NCI-H82 treated with DMSO at 0.1 percent for 48 hours (cell line): ENCODE measurements around the gene RHOU.
"Not testable (repeated sequence)": the region's sequence is repeated elsewhere in the genome, so short reads cannot be mapped to it uniquely, and the experiment has no call there.

Source experiments
- DNase-seq: peaks from one replicate; lab custom pipeline; 2025; ENCODE audit not compliant: unreplicated experiment; lab: John Stamatoyannopoulos, UW

RHOU gene

GRCh38 chr1:228734881-228735801, at the start of gene RHOU:
TSS of gene RHOU (plus strand) at chr1:228735479. CDS start at chr1:228735743, 264 bp downstream.
- peak; percentile 61 for DNase-seq

DNA sequence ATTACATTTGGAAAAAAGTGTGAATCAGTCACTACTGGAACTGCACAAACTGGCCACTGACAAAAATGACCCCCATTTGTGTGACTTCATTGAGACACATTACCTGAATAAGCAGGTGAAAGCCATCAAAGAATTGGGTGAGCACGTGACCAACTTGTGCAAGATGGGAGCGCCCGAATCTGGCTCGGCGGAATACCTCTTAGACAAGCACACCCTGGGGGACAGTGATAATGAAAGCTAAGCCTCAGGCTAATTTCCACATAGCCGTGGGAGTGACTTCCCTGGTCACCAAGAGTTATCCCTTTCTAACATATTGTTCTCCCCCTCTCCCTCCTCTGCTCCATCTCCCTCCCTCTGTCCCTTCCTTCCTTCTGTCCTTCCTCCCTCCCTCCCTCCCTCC, 47.7 kb upstream of the RHOU start:
- no peak for DNase-seq

- DNase-seq = no peak
Observed at GRCh38 chr1:228689255-228689654, 46.0 kb upstream of the RHOU start.

DNA sequence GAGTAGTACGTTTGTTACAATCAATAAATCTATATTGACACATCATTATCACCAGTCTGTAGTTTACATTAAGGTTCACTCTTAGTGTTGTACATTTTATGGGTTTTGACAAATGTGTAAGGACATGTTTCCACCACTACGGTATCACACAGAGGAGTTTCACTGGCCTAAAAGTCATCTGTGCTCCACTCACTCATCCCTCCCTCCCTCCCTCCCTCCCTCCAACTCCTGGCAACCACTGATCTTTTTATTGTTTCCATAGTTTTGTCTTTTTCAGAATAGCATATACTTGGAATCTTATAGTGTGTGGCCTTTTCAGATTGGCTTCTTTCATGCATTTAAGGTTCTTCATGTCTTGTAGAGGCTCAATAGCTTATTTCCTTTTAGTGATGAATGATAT, 44.1 kb upstream of the RHOU start:
- no peak for DNase-seq

DNA sequence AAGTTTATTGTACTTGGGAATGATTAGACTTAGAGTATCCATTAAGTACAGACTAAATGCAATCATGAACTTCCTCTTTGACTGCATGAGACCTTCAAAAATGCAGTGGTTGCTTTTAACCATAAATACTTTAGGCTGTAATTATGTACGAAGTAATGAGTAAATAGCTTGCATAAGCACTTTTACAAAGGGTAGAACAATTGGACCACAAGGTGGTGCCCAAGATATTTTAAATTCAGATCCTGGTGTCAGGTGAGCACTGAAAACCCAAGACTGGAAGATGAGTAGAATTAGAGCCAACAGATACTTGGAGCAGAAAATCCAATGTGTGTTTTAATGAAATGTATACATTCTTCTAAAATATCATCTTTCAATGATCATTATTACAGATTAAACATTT, 43.4 kb upstream of the RHOU start:
- peak; percentile 49 for DNase-seq

- DNase-seq = not testable (repeated sequence)
Observed at GRCh38 chr1:228694447-228694846, 40.8 kb upstream of the RHOU start.

DNA sequence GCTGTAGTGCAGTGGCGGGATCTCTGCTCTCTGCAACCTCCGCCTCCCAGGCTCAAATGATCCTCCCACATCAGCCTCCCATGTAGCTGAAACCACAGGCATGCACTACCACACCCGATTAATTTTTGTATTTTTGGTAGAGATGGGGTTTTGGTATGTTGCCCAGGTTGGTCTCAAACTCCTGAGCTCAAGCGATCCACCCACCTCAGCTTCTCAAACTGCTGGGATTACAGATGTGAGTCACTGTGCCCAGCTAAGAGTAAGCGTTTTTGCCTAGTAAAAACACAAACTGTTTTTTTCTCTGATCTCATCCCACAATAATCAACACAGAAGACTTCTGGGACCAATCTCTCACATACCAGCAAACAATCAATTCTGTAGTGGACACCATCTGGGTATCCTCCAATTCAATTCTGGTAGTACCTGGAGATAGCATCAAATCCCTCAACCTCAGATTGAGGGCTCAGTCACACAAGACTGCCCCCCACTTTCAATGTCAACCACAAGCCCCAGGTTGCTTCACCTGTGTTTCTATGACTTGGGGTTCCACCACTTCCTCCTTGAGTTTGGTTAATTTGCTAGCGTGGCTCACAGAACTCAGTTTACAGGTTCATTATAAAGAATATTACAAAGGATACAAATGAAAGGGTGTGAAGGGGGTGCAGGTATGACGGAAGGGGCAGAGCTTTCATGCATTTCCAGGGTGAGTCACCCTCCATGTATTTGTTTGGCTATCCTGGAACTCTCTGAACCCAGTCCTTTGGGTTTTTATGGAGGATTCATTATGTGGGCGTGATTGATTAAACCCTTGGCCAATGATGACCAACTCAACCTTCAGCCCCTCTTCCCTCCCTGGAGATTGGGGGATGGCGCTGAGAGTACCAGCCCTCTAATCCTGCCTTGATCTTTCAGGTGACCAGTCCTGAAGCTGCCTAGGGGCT, 40.0 kb upstream of the RHOU start:
- no peak for DNase-seq

DNA sequence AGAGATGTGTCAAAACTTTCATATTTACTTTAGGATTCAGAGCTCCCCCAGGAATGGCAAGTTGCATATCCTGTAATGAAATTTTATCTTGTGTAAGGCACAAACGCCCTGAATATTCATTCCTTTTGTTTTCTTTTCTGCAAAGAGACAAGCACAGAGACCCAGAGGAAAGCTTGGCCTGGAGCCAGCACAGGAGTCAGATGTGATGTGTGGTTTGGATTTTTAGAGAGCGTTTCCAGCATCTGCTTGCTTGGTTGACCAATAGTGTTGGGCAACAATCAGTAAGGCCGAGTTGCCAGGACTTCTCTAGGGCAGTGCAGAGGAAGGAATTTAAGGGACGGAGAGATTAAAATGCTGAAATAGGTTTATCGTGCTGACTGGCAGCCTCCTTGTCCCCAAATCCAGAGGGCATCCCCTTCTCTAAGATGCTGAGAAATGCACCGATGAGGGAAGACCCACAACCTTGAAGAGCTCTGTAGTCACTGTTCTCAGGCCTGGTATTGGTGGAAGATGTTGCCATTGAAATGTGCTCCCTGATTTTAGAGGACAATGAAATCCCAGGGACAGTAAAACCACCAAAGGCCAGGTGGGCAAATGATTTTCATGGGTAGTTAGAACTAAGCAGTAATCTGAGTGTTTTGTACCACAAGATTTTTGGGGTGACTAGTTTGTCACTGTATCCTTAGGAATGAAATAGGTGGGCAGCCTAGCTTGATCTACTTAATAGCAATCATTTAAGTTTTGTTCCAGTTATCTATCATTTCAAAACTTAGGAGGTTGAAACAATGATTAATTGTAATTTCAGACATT, 37.9 kb upstream of the RHOU start:
- DNase-seq = no peak

DNA sequence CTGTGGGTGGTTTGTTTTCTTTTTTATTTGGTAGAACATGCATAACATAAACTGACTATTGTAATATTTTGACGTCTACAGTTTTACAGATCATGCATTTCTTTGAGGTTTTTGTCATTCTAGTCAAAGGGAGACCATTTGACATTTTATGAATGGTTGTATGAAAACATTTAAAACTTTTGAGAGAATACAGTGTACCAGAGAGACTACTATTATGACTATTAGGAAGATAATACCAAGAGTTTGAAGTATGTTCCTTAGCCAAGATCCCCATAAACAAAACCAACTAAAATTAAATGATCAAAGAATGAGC, 37.3 kb upstream of the RHOU start:
- no peak for DNase-seq

DNA sequence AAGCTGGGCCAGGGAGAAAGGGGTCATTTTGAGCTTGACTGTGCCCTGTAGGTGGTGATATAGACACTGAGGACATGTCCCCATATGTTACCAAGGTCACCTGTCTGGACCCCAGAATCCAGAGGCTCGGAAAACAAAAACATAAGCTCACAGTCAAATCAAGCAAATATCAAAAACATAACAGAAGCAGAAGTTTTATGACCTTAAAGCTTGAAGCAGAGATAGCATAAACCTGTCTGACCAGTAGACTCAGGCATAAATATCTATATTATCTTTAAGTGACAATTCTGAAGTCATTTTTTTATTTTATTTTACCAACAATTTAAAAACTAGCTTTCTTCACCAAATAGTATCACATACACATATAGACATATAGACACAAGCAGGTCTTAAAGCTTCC, 32.8 kb upstream of the RHOU start:
- DNase-seq = no peak

DNA sequence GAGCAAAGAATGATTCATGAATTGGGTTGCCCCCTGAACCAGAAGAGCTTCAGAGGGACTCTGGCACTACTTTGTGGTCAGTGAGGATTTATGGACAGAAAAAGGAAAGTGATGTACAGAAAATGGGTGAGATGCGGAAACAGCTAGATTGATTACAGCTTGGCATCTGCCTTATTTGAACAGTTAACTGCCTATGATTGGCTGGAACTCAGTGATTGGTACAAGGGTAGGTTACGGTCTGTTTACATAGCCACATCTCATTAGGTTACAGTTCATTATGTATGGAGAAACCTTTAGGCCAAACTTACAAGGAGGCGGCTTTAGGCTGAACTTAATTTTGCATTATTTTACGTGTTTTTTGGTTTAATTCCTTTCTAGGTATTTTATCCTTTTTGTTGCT, 29.0 kb upstream of the RHOU start:
- DNase-seq = no peak

GRCh38 chr1:228717081-228717480, 18.2 kb upstream of the RHOU start:
- no peak for DNase-seq

GRCh38 chr1:228721407-228721806, 13.9 kb upstream of the RHOU start:
- no peak for DNase-seq

DNA sequence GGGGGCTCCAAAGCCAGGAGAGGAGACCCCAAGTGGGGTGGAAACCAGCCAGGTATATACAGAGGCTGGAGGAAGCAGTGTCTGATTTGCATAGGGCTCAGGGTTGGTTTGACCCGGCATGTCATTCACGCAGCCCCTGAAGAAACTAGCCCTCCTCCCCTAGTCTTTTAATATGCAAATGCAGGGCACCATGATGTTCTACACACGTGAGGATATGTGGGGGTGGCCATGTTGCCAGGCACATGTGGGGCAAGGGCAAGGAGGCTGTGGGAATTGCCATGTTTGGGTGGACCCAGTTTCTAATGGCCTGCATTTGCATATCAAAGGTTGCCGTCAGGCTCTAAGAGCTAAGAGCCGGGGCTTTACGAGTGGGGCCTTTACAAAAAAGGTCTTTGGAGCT, 12.0 kb upstream of the RHOU start:
- no peak for DNase-seq

- DNase-seq = no peak
Observed at GRCh38 chr1:228723921-228724320, 11.4 kb upstream of the RHOU start.

GRCh38 chr1:228725178-228725577, 10.1 kb upstream of the RHOU start:
- DNase-seq = no peak

DNA sequence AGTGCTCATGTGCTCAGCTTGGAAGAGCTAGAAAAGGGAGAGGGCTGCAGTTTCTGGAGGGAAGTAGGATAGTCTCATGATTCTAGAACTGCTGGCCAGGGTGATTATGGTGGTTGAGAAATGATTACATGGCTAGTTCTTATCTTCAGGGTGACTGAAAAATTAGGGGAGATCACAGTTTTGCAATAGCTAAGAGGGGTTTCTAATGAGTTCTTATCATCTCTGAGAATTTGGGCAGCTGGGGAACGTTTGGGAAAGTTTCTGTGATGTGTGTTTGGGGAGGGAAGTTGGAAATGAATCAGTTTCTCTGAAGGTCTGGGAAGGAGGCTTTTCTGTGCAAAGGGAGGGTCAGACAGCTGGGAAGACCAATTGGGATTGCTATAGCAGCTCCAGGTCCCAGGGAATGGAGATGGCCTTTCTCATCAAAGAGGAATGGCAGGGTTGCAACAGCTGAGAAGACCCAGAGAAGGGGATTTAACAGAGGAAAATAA, 7.6 kb upstream of the RHOU start:
- no peak for DNase-seq

DNA sequence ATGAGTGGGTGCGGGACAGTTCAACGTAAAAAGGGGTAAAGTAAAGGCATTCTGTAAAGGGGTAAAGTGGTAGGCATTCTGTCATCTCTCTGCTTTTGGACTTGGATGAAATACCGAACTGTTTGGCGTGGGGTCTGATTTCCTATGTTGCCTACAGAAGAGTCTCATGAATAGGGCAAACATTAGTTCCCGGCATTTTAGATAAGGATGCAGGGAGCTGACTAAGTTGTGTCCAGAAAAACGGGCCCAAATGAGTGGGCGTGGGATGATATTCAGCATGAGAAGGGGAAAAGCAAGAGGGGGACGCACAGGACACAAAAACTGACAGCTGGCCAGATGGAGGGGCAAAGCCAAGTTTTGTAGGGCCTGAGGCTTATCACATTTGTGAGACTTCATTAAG, 2.9 kb upstream of the RHOU start:
- DNase-seq = no peak

- DNase-seq = no peak
Observed at GRCh38 chr1:228733576-228733975, 1.7 kb upstream of the RHOU start.

- no peak for DNase-seq
Observed at GRCh38 chr1:228735871-228736586, 750 bp downstream of the RHOU start.
